Retinal pigment epithelial cell (primary cell): ENCODE results near the gene CRISPLD2.

Source experiments
- DNase-seq: peaks from one replicate; pipeline ENCODE4 v3.0.0-alpha.2; 2010; ENCODE audit warnings: low read depth
- H3K4me3 ChIP-seq: 2 replicates; pipeline ENCODE4 v1.5.1; 2011; ENCODE audit warnings: mild to moderate bottlenecking, low read length, control low read depth, moderate library complexity
- CTCF ChIP-seq: conservative IDR thresholded peaks from 2 replicates; pipeline ENCODE4 v1.5.1; 2011; ENCODE audit warnings: low read depth, low read length, control low read depth, inconsistent platforms

CRISPLD2 gene

GRCh38 chr16:84810518-84811273 lies 9.1 kb upstream of the CRISPLD2 start:
- no peak for TF ChIP-seq CTCF
- no peak overlapping the region for H3K4me3 ChIP-seq
- no peak for DNase-seq

- H3K4me3 ChIP-seq, result no peak overlapping the region
- TF ChIP-seq CTCF, result no peak
- DNase-seq, result no peak
These were observed 8.3 kb upstream of the CRISPLD2 start for GRCh38 chr16:84811529-84811928.

- H3K4me3 ChIP-seq, result no peak overlapping the region
- TF ChIP-seq CTCF, result no peak
- DNase-seq, result no peak
These were observed 6.4 kb upstream of the CRISPLD2 start for GRCh38 chr16:84813141-84813934.

GRCh38 chr16:84815462-84815861 lies 4.3 kb upstream of the CRISPLD2 start:
- DNase-seq, result no peak
- TF ChIP-seq CTCF, result no peak
- H3K4me3 ChIP-seq, result no peak overlapping the region

GRCh38 chr16:84816023-84816422 lies 3.8 kb upstream of the CRISPLD2 start:
- no peak overlapping the region for H3K4me3 ChIP-seq
- no peak for DNase-seq
- TF ChIP-seq CTCF, result no peak

GRCh38 chr16:84816485-84816884 lies 3.3 kb upstream of the CRISPLD2 start:
- DNase-seq, result no peak
- no peak overlapping the region for H3K4me3 ChIP-seq
- TF ChIP-seq CTCF, result no peak

GRCh38 chr16:84817206-84817605 lies 2.6 kb upstream of the CRISPLD2 start:
- no peak for DNase-seq
- TF ChIP-seq CTCF, result no peak
- no peak overlapping the region for H3K4me3 ChIP-seq
